NCI-H524 treated with DMSO at 0.1 percent for 48 hours (cell line): ENCODE results near the gene GSE1.
A peak's percentile ranks its signal among the peaks of the same experiment; 100 is the strongest.

ENCODE experiments used
- DNase-seq: peaks from one replicate; lab custom pipeline; 2025; lab: John Stamatoyannopoulos, UW

GSE1 gene

DNA sequence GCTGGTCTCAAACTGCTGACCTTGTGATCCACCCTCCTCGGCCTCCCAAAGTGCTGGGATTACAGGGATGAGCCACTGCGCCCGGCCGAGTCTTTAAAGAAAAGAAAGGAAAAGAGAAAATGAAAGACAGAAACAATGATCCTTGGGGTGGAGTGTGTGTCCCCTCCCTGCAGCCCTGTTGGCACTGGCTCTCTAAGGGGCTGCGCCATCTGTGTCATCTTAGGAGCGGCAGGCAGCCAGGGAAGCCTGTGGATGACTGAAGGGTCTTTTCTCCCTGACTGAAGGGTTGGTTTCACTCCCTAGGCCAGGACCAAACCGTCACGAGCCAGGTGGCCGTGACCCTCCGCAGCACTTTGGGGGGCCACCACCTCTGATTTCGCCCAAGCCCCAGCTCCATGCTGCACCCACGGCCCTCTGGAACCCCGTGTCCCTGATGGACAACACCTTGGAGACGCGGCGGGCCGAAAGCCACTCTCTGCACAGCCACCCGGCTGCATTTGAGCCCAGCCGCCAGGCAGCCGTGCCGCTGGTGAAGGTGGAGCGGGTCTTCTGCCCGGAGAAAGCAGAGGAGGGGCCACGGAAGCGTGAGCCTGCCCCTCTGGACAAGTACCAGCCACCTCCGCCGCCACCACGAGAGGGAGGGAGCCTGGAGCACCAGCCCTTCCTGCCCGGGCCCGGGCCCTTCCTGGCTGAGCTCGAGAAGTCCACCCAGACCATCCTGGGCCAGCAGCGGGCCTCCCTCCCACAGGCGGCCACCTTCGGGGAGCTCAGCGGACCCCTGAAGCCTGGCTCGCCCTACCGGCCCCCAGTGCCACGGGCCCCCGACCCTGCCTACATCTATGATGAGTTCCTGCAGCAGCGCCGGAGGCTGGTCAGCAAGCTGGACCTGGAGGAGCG, 48.0 kb downstream of the GSE1 start:
- DNase-seq: no peak

DNA sequence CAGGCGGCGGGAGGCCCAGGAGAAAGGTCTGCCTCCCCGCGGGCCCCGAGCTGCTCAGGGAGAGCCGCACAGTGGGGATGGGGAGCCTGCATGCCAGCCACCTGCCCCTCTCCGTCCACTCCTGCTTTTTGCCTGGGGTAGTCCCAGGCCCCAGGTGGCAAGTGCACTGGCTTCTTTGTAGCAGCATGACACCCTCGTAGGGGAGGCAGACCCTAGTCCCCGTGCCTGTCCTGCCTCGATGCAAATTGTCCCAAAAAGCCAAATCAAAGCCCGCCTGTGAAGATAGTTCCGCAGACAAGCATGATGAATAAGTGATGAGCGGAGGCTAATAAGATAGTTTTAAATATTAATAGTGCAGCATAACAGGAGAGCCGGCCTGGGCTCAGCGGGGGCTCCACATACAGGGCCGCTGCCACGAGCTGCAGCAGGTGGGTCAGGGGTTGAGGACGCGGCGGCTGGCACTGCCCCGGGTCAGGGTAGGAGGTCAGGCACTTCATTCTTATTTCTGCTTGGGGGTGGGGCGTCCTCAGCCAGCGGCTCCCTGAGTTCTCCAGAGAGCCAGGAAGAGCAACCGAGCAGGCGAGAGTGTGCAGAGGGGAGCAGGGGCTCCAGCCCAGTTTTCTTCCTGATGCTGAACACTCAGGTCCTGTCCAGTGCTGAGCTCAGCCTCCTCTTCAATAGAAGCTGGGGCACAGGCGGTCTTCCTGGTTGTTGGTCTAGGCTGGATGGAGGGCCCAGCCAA, 48.8 kb downstream of the GSE1 start:
- DNase-seq: no peak

DNA sequence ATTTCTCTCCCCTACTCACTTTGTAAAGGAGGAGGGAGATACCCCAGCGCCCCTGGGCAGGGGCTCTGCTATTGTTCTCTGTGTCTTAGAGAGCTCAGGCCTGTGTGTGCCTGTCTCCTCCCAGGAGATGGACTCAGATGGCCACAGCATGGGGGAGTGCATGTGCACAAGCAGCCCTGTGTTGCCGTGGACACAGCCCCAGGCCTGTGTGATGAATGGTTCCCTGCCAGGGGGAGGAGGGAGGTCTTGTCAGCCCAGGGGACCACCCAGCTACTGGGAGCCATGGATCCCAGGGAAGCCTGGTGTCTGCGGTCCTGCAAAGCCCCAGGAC, 49.3 kb downstream of the GSE1 start:
- no peak for DNase-seq

DNA sequence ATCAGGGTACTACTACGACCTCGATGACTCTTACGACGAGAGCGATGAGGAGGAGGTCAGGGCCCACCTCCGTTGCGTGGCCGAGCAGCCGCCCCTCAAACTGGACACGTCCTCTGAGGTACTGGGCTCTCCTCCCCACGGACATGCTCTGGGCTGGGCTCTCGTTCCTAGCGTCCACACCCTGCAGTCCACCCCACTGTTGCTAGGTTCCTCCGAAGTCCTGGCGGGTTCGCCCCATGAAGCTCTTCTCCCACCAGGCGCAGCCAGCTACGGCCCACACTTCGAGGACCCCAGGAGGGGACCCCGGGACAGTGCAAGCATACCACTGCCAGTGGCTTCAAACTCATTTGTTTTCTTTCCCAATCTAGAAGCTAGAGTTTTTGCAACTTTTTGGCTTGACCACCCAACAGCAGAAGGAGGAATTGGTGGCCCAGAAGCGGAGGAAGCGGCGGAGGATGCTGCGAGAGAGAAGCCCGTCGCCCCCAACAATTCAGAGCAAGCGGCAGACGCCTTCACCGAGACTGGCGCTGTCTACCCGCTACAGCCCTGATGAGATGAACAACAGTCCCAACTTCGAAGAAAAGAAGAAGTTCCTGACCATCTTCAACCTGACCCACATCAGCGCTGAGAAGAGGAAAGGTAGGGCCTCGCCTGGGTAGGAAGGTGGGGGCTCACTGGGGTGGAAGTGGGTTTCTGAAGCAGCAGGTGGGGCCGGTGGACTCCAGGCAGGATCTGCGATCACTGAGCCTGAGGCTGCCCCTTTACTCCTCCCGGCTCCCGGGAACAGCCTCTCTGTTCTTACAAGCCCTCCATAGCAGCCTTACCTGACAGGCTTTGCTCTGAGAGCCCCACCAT, 50.1 kb downstream of the GSE1 start:
- DNase-seq: no peak

DNA sequence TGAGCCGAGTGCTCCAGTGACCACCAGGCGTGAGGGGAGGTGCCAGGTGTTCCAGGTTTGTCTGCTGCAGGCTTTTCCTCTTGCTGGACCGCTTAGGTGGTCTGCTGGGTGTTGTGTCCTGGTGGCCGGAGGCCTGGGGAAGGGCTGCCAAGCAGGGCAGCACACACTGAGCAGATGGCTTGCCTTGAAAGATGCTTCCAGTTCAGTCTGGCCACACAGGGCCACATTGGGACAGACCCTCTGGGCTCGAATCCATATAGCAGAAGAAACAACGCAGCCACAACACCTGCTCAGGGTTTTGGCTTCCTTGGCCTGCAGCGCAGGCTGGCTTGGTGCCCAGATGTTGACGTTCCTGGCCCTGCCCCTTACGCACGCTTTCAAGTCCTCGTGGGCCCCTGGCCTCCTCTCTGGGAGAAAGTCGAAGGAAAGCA, 50.8 kb downstream of the GSE1 start:
- no peak for DNase-seq

DNA sequence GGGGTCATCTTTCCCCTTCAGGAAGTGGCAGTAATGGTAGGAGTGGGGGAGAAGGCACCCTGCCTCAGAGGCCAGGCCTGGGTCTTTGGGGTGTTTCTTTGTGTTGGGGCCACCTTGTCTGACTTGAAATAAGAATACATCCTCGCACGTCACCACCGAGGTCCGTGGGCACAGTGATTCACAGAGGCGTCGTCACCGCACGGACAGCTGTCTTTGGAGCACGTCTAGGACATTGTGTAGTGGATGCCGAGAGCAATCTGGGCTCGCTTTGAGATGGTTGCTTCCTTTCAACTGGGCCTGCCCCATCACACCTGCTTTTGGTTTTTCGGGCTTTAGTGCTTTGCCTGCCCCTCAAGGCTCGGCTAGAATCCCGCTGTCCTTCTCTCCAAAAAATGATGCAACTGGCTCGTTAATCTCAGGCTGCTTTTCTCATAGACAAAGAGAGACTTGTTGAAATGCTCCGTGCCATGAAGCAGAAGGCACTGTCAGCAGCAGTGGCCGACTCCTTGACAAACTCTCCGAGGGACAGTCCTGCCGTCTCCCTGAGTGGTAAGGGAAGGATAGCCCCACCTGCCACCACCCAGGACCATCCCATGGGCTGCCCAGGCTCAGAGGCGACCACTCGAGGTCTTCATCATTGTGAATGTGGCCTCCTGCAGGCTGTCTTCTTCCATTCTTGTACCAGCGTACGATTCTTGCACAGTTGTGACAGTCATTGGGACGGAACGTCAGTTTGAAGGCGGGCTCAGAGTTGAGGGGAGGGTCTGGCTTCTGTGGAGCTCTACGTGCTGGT, 51.7 kb downstream of the GSE1 start:
- no peak for DNase-seq

DNA sequence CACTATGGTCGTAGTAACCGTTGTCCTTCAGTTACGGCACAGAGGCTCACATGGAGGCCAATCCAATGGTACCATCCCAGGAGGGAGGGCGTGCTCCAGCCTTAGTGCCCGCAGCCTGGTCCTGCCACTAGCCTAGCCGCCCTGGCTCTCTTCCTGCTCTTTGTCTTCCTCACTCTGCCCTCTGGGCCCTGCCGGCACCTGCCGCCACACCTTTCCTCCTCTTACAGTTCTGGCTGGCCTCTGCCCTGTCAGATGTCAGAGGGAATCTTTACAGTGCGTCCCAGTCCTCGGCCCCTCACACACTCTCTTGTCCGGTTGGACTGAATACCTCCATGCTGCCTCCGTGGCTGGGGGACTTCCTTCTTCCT, 52.2 kb downstream of the GSE1 start:
- no peak for DNase-seq

DNA sequence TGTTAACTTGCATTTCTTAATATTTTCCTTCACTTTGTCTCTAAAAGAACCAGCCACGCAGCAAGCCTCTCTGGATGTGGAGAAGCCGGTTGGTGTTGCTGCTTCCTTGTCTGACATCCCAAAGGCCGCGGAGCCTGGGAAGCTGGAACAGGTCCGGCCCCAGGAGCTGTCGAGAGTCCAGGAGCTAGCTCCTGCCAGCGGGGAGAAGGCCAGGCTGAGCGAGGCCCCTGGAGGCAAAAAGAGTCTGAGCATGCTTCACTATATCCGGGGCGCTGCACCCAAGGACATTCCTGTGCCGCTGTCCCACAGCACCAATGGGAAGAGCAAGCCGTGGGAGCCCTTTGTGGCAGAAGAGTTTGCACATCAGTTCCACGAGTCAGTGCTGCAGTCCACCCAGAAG, 52.8 kb downstream of the GSE1 start:
- no peak for DNase-seq

DNA sequence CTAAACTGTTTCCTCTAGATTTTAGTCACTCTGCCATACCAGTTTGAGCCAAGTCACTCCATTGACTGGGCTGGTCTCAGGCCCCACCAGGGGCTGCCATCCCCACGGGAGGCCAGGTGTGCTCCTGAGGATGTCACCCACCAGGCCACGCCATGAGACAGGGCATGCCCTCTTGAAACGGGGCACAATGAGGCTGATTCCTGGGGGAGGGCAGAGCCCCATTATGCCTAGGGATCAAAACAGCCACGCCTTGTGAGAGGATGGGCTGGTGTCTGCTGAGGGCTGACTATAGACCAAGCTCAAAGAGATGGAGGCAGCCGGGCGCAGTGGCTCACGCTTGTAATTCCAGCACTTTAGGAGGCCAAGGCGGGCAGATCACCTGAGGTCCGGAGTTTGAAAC, 54.1 kb downstream of the GSE1 start:
- no peak for DNase-seq

DNA sequence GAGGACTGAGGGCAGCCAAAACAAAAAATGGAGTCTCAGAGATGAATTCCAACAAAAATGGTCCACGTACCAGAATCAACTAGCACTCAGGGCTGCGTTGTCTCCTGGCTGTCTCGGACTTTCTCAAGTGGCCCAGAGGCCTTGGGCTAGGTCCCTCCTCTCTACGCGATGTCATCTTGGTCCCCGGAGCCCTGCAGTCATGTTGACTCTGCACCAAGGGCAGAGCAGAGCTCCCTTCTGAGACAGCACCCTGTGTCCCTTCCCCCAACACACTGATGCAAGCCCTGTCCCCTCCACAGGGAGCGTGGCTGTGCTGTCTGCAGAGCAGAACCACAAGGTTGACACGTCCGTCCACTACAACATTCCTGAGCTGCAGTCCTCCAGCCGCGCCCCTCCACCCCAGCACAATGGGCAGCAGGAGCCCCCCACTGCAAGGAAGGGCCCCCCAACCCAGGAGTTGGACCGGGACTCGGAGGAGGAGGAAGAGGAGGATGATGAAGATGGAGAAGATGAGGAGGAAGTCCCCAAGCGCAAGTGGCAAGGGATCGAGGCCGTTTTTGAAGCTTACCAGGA, 54.8 kb downstream of the GSE1 start:
- DNase-seq: no peak

DNA sequence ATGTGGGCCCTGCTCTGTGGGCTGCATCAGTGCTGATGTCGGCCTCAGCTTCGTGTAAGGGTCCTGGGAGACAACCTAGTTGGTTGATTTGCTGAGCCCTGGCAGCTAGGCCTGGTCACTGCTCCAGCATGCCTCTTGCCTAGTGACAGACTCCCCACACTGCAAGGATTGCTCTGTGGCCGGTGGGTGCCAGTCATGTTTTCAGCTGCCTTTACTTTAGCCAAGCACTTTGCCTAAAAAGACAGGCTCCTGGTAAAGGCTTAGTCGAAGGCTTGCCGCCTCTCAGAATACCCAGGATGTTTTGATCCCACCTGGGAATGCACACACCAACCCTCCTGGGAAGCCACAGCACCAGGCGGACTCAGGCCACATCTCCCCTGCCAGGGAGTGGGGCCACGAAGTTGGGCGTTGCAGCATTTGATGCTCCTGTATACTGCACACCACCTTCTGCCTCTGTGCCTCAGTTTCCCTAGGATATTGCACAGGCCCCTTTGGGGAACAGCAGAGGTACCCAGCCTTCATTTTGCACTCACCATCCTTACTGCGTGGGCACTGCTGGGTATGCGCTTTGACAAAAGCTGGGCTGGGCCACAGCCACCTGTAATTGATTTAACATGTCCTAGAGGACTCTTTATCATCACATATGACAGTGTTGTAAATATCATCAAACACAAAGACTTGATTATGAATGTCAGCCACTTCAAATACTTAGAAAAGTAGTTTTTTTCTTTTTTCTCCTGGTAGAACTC, 55.7 kb downstream of the GSE1 start:
- no peak for DNase-seq

DNA sequence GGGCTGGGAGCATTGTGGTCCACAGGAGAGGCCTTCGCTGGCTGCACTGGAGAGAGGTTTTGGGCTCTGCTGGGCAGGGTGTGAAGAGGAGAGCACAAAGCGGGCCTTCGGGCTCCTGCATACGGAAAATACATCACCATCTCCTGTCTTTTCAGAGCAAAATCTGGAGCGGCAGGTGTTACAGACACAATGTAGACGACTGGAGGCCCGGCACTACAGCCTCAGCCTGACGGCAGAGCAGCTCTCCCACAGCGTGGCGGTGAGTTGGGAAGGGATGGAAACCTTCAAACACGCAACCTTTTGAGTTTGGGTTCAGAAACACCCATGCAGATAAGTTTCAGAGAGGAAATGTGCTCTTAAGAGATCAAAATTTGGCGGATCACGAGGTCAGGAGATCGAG, 57.7 kb downstream of the GSE1 start:
- DNase-seq: no peak

DNA sequence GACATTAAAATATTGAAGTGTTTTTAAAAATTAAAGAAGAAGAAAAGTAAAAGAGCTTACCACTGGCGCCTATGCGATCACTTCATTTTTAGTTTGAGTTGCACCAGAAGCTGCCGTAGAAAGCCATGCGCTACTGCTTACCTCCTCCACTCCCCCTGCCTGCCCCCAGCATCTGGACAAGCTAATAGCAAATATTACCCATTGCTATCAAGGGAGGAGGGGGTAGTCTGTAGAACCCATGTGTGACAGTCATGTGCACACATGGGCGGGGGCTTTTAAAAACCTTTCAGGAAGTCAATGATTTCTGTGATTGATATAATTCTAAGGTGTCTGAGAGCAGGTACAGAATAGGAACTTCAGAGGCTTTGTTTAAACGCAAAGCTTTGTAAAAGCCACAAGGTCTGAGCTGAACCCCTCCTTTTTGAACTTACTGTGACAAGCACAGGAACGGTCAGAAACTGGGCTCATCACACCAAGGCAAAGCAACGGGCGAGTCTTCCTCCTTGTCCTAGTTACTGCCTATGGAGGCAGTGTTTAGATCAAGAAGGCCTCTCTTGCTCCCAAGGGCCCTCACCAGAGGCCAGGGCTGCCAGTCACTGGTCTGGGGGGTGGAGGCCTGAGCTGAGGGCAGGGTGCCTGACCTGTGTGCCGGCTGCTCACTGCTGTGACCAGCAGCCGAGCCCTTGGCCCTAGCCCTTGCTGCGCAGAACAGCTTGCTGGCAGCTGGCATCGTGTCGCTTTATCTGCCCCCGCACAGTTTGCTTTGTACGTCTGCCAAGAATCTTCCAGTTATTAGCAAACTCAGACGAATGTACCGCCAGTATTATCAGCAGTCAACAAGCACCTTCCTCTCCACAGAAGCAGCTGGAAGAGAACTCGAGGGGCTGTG, 60.7 kb downstream of the GSE1 start:
- DNase-seq: peak; percentile 81

DNA sequence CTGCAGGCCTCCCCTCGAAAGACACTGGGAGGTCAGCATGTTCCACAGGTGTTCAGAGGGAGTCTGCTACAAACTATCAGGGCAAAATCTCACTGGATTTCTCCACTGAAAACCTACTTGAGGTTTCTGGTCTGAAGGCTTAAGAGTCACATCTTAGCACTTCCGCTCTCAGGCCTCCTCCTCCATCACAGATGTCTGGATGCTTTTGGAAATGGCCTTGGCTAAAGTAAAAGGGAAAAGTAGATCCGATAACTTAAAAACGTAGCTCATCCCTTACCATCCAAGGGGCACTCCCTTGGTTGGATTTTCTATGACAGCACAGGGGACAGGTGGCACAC, 61.3 kb downstream of the GSE1 start:
- no peak for DNase-seq

DNA sequence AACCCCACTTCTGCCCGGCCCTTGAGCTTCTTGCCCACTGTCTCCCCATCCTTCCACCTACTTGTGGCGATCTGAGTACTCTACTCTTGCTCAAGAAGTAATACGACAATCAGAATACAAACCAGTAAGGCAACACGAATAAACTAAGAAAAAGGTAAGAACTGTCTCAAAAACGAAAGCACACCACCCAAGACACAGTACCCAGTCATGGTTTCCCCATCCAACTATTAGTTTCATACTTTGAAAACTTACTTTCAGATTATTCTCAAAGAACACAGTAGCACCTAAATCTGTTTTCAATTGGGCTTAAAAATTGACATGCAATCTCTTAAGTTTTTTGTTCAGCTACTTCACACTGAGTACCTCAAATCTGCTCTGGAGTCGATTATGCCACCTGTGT, 61.7 kb downstream of the GSE1 start:
- DNase-seq: no peak

DNA sequence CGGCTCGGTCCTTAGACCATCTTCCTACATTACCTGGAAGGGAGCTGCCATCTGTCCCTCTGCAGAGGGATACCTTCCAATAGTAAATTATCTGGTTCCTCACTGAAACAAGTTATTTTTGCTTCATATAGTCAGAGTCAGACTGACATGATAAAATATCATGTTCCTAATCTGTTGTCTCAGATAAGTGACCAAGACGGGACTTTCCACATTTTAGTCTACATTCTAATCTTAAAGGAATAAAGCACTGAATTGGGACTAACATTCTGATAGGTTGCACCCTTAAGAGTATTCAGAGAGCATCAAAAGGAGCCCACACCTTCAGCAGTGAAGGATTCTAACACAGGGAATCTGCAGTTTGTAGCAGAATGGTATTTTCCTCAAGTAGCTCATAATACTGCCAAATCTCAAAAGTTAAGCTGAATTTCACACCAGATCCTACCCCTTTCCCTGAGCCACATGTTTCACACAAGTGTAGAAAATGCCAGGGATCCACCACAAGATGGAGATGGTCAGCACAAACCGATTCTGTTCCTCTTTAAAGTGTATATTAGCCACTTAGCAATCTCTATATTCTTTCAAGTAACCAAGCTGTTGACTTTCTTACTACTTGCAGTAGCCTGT, 62.2 kb downstream of the GSE1 start:
- peak; percentile 7 for DNase-seq

DNA sequence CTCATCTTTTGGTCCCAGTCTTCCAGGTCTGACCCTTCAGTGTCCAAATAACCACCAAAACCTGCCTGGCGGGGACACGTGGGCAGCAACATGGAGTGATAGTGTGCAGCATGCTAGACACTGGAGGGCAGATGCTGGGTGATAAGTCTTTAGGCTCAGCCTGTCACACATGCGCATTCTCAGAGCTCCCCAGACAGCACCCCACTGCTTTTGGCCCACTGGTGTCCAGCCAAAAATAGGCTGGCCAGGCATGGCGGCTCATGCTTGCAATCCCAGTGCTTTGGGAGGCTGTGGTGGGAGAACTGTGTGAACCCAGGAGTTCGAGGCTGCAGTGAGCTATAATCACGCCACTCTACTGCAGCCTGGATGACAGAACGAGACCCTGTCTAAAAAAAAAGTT, 63.3 kb downstream of the GSE1 start:
- DNase-seq: no peak

DNA sequence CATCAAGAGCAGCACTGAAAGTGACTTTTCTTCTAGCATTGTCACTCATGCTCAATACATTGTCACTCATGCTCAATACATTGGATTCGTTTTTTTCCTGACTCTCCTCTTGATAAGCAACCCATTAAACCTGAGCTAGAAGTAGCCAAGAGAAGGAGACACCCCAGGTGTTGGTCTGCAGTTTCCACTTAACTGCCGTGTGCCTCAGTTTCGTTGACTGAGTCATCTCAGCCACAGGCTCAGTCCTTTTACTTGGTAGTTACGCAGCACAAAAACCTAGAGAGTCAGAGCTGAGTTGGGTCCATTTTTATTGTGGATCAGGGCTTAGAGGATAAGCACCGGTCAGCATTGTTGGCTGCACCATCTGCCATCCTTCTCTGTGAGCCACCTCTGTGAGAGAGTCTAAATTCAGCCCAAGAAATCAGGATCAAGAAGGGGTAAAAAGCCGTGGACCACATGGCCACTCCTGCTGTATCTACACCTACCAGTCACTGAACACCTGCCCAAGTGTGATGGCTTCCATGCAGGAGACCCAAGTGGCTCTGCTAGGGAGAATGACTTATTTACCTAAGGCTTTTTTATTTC, 64.4 kb downstream of the GSE1 start:
- no peak for DNase-seq

DNA sequence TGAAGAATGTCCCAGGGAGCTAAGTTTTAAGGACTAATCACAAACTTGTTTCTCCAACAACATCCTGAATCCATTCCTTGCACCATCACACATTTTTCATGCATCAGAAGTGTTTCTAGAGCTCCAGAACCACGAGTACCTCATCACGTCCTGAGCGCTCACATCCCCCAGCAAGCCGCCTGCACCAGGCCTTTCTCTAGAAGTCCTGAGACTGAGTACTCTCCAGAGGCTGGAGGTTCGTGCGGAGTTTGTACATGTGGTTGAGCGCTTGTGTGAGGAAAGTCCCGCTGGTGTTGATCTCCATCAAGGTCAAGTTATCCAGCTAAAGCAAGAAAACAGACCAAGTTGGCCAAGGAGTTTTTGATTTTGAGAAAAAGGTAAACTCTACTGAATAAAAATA, 64.9 kb downstream of the GSE1 start:
- no peak for DNase-seq
